Measurements from ENCODE around the gene MAN1C1. TPM values are rescaled to one million over a fixed set of nuclear protein-coding genes. Genes with fewer than 3 reads are reported as not detected.
A peak's percentile ranks its signal among the peaks of the same experiment; 100 is the strongest.

The MAN1C1 gene
- polyA plus RNA-seq, 5 donors = 12.3 to 19.2 (median 14.7) TPM

GRCh38 chr1:25799935-25800702 is 183.5 kb downstream of the MAN1C1 start, which contains the start of gene SELENON:
SELENON (plus strand) TSS chr1:25800193; CDS start chr1:25800231, 38 bp downstream.
- peak; percentile 53 to 70 for DNase-seq

- DNase-seq = no peak
Measured at GRCh38 chr1:25800703-25801377, 184.2 kb downstream of the MAN1C1 start.

DNA sequence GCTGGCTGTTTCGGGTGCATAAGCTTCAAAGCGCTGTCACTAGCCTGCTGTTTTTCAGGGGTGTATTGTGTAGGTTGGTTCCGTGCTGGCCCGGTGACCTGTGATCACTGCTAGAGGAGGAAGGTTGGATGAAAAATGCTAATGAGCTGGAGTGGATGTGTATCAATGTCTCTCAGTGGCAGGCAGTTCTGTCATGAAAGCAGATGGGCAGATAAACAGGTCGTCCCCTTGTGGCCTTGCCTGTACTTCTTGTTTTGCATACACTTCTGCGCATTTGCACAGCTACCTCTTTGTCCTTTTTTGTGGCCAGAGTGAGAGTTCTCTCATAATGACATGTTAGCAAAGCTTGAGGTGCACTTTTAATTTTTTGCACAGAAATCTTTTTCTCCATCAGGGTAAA is 186.3 kb downstream of the MAN1C1 start:
- DNase-seq = no peak

DNA sequence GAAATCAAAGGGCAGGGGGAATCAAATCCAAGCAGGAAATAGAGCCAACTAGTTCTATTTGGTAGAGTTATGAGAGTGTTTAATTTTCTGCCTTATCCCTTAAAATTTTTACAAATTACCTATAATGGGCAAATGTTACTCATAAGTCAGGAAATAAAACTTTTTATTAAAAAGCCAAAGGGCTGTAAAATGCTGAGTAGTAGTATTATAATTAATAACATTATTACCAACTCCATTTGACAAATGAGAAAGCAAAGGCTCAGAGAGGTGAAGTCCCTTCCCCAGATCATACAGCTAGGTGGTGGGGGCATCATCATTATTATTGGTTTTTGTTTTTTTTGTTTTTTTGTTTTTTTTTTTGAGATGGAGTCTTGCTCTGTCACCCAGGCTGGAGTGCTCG is 186.8 kb downstream of the MAN1C1 start:
- no peak for DNase-seq

DNA sequence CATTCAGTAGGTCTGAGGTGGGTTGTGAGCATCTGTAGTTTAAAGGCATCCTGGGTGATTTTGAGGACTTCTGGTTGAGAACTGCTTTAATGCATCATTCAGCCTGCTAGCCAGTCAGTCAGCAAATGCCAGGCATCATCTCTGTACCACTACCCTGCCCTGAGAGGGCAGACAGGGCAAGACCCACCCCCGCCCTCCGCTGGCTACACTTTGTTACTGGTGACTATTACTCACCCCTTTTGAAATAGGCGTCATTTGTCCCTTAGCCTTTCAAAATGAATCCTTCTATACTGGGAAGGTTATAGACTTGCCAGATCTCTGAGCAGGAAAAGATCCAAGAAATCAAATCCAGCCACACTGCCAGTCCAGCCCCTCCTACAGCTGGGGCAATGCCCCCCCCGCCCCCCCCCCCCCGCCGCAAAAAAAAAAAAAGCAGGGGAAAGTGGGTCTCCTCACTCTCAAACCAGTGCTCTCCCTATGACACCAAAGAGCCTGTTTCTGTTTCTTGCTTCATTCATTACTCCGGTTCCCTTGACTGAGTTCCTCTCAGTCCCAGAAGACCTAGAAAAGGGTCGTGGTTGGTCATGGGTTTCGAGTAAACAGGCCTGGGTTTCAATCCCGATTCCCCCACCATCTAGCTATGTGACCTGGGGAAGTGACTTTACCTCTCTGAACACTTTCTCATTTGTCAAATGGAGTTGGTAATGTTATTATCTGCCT is 187.8 kb downstream of the MAN1C1 start:
- no peak for DNase-seq

GRCh38 chr1:25804964-25805862 is 188.6 kb downstream of the MAN1C1 start:
- DNase-seq = no peak

- no peak for DNase-seq
Measured at GRCh38 chr1:25805863-25806225, 189.3 kb downstream of the MAN1C1 start.

GRCh38 chr1:25806418-25806817 is 189.8 kb downstream of the MAN1C1 start:
- DNase-seq = no peak

DNA sequence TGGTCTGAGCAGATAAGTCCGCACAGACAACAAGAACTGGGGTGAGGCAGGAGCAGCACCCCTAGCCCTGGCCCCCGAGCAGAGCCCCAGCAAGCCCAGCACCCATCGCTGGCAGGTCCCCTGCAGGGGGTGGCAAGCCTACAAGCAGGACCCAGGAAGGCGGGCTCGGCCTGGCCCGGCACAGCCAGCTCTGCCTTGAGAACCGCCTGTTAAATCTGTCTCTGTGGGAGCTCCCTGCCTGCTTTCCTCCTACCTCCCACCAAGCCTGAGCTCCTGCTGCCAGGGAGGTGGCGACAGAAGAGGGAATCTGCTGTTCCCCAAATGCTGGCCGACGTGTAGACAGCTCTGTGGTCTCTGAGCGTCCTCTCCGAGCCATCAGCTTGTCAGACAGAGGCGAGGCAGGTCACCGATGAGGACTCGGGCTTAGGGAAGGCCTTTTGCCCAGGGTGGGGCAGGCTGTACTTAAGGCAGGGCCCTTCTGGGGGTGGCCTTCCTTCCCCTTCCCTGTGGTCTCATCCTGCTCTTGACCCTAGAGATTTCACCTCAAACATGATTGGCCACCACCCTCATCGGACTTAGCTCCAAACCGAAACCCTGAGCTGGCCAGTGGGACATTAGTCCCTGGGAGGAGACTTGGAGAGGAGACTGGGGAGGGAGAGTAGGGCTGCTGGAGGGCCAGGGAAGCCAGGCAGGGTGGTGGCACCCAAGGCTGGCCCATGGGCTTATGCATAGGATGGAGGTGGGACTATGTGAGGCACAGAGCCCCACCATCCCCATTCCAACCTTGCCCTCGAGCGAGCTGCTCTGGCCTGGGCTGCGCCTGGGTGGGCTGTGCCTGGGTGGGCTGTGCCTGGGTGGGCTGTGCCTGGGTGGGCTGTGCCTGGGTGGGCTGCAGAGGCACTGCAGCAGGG is 191.1 kb downstream of the MAN1C1 start:
- no peak for DNase-seq

- no peak for DNase-seq
Measured at GRCh38 chr1:25808481-25809244, 192.1 kb downstream of the MAN1C1 start.

DNA sequence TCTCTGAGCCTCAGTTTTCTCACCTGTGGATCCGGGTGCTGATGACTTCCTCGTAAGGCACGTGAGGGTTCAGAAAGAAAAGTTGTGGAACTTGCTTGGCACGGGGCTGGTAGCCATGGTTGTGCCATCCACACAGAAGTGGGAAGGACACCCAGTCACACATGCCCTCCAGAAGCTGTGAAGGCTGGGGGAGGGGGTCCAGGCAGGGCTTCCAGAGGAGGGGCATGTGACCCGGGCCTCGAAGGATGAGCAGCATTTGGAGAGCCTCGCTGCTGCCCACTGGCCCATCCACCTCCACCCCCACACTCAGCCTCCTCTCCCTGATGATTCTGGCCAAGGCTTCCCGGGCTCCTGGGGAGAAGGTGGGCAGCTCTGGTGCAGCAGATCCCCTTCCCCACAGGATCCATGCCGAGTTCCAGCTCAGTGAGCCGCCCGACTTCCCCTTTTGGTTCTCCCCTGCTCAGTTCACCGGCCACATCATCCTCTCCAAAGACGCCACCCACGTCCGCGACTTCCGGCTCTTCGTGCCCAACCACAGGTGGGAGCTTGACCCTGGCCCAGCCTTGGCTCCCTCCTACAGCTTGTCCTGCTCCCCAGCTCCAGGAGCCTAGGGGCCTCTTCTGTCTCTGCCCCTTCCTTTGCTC is 192.8 kb downstream of the MAN1C1 start:
- no peak for DNase-seq

DNA sequence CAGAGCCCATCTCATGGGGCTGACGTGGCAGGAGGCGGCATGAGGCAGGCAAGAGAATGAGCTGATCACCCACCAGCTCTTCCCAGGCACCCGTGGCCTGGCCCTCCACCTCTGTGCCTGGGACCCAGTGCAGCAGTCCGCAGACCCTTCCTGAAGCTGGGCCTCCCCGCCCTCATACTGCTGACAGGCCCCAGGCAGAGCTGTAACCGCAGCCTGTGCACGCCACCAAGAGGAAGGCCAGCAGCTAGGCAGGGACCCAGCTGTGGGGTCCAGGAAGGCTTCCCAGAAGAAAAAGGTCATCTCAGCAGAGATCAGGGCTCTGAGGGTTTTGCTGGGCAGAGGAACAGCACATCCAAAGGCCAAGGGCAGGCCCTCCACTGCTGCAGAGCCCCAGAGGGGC is 193.3 kb downstream of the MAN1C1 start:
- DNase-seq = no peak

- no peak for DNase-seq
Measured at GRCh38 chr1:25810341-25811299, 194.0 kb downstream of the MAN1C1 start.

DNA sequence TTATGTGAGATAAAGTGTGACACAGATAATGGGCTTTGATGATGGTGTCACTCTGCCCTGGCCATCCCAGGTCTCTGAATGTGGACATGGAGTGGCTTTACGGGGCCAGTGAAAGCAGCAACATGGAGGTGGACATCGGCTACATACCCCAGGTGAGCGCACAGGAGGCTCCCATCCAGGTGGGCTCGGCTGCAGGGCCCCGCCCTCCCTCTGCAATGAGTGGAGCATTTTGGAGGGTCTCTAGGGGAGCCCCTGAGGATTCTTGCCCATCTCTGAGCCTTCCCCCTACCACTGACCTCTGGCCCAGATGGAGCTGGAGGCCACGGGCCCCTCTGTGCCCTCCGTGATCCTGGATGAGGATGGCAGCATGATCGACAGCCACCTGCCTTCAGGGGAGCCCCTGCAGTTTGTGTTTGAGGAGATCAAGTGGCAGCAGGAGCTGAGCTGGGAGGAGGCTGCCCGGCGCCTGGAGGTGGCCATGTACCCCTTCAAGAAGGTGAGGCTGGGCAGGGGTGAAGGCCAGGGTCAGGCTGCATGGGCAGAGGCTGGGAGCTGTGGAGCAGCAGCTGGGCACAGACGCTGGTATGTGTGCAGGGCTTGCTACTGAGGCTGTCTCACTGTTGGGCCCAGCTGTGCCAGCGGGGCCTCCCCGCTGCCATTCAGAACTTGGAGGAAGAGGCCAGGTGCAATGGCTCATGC is 194.9 kb downstream of the MAN1C1 start:
- DNase-seq = no peak

- DNase-seq = no peak
Measured at GRCh38 chr1:25813071-25813733, 196.6 kb downstream of the MAN1C1 start.

GRCh38 chr1:25813734-25814471 is 197.3 kb downstream of the MAN1C1 start:
- no peak for DNase-seq
